ENCODE results near the gene SPON1. TPM values are rescaled to one million over a fixed set of nuclear protein-coding genes. Genes with fewer than 3 reads are reported as not detected.

SPON1 gene
- total RNA-seq, 1 experiment from 2014 or later: 6.4 TPM

DNA sequence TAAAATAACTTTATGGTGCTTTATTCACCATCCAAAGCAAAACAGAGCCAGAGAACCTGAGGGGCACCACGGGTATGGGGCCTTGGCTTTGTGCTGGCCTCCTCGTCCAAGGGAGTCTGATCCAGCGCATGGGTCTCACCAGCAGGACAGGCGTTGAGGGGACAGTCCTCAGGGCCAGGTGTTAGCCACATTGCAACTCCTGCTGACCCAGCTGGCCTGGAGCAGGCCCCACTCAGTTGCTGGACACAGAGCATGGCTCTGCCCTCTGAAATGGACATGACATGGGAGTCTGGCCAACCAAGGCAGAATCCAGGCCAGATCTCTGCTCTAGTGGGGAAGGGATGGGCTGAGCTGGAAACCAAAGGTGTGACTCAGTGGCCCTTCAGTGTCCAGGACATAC is 280.2 kb downstream of the SPON1 start:
- no peak for ATAC-seq
- no peak for DNase-seq (ENCODE audit: low spot score)
- H3K36me3 Mint-ChIP-seq: no peaks in the 10 kb centered on the region
- H3K9me3 Mint-ChIP-seq: no peaks in the 10 kb centered on the region
- no peaks in the 10 kb centered on the region for H3K27me3 Mint-ChIP-seq (ENCODE audit: low read depth)
- H3K27ac Mint-ChIP-seq: no peak overlapping the region
- peaks cover 12% of the 10 kb centered on the region for H3K4me1 Mint-ChIP-seq
- H3K4me3 Mint-ChIP-seq: no peak overlapping the region
- POLR2A ChIA-PET: no interaction called here
- CTCF ChIA-PET: no interaction called here
- TF ChIP-seq, protein P1, sequence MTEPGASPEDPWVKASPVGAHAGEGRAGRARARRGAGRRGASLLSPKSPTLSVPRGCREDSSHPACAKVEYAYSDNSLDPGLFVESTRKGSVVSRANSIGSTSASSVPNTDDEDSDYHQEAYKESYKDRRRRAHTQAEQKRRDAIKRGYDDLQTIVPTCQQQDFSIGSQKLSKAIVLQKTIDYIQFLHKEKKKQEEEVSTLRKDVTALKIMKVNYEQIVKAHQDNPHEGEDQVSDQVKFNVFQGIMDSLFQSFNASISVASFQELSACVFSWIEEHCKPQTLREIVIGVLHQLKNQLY (CRISPR knock-in tag; IDR thresholded peaks at IDR 0.05): no peak
- TF ChIP-seq GABPB1 (CRISPR knock-in tag; IDR thresholded peaks at IDR 0.05): no peak
- TF ChIP-seq RORB (CRISPR knock-in tag; IDR thresholded peaks at IDR 0.05): no peak
- TF ChIP-seq TEAD4 (CRISPR knock-in tag; IDR thresholded peaks at IDR 0.05): no peak
- TF ChIP-seq NFE2L1 (CRISPR knock-in tag; IDR thresholded peaks at IDR 0.05): no peak
- TF ChIP-seq, protein P2, sequence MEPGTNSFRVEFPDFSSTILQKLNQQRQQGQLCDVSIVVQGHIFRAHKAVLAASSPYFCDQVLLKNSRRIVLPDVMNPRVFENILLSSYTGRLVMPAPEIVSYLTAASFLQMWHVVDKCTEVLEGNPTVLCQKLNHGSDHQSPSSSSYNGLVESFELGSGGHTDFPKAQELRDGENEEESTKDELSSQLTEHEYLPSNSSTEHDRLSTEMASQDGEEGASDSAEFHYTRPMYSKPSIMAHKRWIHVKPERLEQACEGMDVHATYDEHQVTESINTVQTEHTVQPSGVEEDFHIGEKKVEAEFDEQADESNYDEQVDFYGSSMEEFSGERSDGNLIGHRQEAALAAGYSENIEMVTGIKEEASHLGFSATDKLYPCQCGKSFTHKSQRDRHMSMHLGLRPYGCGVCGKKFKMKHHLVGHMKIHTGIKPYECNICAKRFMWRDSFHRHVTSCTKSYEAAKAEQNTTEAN (CRISPR knock-in tag; IDR thresholded peaks at IDR 0.05): no peak
- no peak for TF ChIP-seq OVOL2 (CRISPR knock-in tag; IDR thresholded peaks at IDR 0.05; ENCODE audit: borderline replicate concordance)
- no peak for TF ChIP-seq E2F4 (CRISPR knock-in tag; IDR thresholded peaks at IDR 0.05; ENCODE audit: borderline replicate concordance, low read depth)
- TF ChIP-seq SOX15 (CRISPR knock-in tag; IDR thresholded peaks at IDR 0.05): no peak
- no peak for TF ChIP-seq ATF6 (CRISPR knock-in tag; IDR thresholded peaks at IDR 0.05)

DNA sequence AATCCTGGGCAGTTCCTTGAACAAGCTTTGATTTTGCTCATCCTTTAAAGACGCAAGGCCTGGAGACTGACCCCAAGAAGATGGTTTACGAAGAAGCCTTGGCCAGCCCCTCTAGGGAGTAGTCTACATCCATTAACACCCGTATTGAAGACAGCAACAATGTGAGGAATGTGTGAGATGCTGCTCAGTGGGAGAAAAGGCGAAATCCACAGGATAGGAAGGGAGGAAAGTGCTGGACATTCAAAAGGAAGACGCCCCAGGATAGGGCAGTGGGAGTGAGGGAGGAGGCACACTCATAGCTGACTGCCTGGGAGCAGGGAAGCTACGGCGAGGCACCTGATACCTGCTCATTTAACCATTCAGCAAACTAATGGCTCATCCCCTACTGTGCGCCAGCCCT is 282.4 kb downstream of the SPON1 start:
- ATAC-seq: peak; percentile 13; the same call in 1 of the 2 replicates
- POLR2A ChIA-PET: no interaction called here
- H3K4me1 Mint-ChIP-seq: peaks cover 28% of the 10 kb centered on the region
- TF ChIP-seq NFATC4 (CRISPR knock-in tag; IDR thresholded peaks at IDR 0.05) (no peak), RORB (CRISPR knock-in tag; IDR thresholded peaks at IDR 0.05) (no peak), TEAD4 (CRISPR knock-in tag; IDR thresholded peaks at IDR 0.05) (no peak)
- CTCF ChIA-PET: interaction anchor here (1.0 kb wide), 3 partner anchors 13 to 411 kb away, joined by 3 to 6 read pairs (median 3); no protein-coding TSS in a partner anchor
- no peak for DNase-seq (ENCODE audit: low spot score)
- H3K4me3 Mint-ChIP-seq: no peak overlapping the region
- H3K9me3 Mint-ChIP-seq: no peaks in the 10 kb centered on the region
- H3K27ac Mint-ChIP-seq: no peak overlapping the region
- no peaks in the 10 kb centered on the region for H3K27me3 Mint-ChIP-seq (ENCODE audit: low read depth)
- H3K36me3 Mint-ChIP-seq: no peaks in the 10 kb centered on the region

- POLR2A ChIA-PET: no interaction called here
- Mint-ChIP-seq H3K27ac (no peak overlapping the region), H3K27me3 (ENCODE audit: low read depth) (no peaks in the 10 kb centered on the region), H3K4me3 (no peak overlapping the region), H3K4me1 (peaks cover 28% of the 10 kb centered on the region), H3K36me3 (no peaks in the 10 kb centered on the region), H3K9me3 (no peaks in the 10 kb centered on the region)
- DNase-seq (ENCODE audit: low spot score) (no peak), ATAC-seq (no peak)
- CTCF ChIA-PET: interaction anchor here (1.0 kb wide), 2 partner anchors 290 to 411 kb away, joined by 3 to 6 read pairs; no protein-coding TSS in a partner anchor
- TF ChIP-seq PRDM15 (CRISPR knock-in tag; IDR thresholded peaks at IDR 0.05) (no peak), ATF1 (CRISPR knock-in tag; IDR thresholded peaks at IDR 0.05) (no peak), NFYB (CRISPR knock-in tag; conservative IDR thresholded peaks at IDR 0.05; ENCODE audit: low read depth) (no peak), NFE2L1 (CRISPR knock-in tag; IDR thresholded peaks at IDR 0.05) (no peak)
These were observed 282.9 kb downstream of the SPON1 start for GRCh38 chr11:14245444-14245843.
